ENCODE measurements around the gene OCLN. TPM values are rescaled to one million over a fixed set of nuclear protein-coding genes. Genes with fewer than 3 reads are reported as not detected.
"Not testable (repeated sequence)": the region's sequence is repeated elsewhere in the genome, so short reads cannot be mapped to it uniquely, and the experiment has no call there.

OCLN gene, protein sequence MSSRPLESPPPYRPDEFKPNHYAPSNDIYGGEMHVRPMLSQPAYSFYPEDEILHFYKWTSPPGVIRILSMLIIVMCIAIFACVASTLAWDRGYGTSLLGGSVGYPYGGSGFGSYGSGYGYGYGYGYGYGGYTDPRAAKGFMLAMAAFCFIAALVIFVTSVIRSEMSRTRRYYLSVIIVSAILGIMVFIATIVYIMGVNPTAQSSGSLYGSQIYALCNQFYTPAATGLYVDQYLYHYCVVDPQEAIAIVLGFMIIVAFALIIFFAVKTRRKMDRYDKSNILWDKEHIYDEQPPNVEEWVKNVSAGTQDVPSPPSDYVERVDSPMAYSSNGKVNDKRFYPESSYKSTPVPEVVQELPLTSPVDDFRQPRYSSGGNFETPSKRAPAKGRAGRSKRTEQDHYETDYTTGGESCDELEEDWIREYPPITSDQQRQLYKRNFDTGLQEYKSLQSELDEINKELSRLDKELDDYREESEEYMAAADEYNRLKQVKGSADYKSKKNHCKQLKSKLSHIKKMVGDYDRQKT
- 21.6 and 29.8 TPM in 2 replicates for total RNA-seq

DNA sequence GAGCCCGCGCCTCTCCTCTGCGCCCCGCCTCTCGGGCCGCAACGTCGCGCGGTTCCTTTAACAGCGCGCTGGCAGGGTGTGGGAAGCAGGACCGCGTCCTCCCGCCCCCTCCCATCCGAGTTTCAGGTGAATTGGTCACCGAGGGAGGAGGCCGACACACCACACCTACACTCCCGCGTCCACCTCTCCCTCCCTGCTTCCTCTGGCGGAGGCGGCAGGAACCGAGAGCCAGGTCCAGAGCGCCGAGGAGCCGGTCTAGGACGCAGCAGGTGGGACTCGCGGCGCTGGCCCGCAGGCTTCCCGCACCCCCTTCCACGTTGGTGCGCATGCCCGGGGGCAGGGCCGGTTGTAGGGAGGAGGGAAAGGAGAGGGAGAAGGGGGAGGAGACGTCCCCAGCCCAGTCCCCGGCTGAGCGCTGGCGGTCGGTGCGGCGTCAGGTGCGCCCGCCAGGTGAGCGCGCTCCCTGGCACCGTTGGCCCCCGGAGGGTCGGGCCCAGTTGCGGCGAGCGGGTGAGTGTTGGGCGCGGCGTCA, at the start of gene OCLN:
OCLN (plus strand) TSS at position 400 of the 532 bp plus-strand sequence. CDS start 11,455 bp downstream, outside the sequence.
- TF ChIP-seq, protein P1, sequence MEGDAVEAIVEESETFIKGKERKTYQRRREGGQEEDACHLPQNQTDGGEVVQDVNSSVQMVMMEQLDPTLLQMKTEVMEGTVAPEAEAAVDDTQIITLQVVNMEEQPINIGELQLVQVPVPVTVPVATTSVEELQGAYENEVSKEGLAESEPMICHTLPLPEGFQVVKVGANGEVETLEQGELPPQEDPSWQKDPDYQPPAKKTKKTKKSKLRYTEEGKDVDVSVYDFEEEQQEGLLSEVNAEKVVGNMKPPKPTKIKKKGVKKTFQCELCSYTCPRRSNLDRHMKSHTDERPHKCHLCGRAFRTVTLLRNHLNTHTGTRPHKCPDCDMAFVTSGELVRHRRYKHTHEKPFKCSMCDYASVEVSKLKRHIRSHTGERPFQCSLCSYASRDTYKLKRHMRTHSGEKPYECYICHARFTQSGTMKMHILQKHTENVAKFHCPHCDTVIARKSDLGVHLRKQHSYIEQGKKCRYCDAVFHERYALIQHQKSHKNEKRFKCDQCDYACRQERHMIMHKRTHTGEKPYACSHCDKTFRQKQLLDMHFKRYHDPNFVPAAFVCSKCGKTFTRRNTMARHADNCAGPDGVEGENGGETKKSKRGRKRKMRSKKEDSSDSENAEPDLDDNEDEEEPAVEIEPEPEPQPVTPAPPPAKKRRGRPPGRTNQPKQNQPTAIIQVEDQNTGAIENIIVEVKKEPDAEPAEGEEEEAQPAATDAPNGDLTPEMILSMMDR (conservative IDR thresholded peaks at IDR 0.05; ENCODE audit: low read depth, low read length) = no peak
- peak within 1 kb of the TSS; percentile 88 for H3K4me3 ChIP-seq (ENCODE audit: low read depth, low read length)
- no peak for DNase-seq (ENCODE audit: low read depth)

DNA sequence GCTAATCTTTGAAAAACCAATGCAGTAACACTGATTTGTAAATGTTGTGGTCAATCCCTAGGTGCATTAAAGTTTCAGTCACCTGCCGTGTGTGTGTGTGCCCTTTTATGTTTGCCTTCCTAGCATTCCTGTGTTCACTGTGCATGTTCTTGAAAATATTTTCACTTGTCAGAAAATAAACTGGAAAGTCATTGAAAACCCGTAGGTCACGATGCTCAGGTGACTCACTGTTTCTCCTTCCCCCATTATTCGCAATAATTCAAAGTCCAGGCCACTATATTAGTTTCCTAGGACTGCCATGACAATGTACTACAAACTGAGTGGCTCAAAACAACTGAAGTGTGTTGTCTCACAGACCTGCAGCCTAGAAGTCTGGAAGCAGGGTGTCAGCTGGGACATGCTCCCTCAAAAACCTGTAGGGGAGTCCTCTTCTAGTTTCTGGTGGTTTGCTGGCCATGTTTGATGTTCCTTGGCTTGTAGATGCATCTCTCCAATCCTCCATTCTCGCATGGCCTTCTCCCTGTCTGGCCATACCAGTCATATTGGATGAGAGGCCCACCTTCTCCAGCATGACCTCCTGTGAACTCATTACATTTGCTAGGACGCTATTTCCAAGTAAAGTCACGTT, 48.3 kb upstream of the OCLN start:
- H3K4me3 ChIP-seq (ENCODE audit: low read depth, low read length) = no peak overlapping the region
- DNase-seq (ENCODE audit: low read depth) = peak; percentile 84
- TF ChIP-seq, protein P1 (conservative IDR thresholded peaks at IDR 0.05; ENCODE audit: low read depth, low read length) = no peak

DNA sequence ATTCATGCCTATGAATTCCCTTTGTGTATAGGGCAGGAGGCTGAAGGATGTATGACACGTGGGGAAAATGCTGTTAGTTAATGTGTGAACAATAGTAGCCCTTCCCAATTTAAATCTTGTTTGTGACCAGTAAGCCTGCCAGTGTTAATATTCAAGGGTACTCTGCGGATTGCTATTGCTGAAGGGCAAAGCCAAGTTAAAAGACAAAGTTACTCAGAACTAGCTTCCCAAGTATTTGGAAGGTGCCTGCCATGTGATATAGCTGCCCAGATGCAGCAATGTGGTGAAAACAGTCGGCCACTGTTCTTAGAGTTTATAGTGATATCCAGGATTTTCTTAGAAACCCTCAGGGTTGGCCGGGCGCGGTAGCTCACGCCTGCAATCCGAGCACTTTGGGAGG, 43.1 kb upstream of the OCLN start:
- no peak overlapping the region for H3K4me3 ChIP-seq (ENCODE audit: low read depth, low read length)
- TF ChIP-seq, protein P1 (conservative IDR thresholded peaks at IDR 0.05; ENCODE audit: low read depth, low read length) = no peak
- DNase-seq (ENCODE audit: low read depth) = no peak

DNA sequence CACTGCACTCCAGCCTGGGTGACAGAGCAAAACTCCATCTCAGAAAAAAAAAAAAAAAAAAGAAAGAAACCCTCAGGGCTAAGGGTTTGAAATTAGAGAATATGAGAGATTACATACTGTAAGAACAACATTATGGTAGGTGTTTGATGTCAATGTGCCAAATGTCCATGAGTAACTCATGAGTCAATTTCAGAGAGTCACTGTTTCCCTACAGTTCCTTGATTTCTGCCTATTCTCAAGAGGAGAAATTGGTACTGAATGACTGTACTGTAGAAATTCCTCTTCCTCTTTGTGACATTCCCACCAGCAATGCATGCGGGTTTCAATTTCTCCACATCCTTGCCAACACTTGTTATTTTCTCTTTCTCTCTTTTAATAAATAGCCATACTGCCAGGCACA, 42.5 kb upstream of the OCLN start:
- TF ChIP-seq, protein P1 (conservative IDR thresholded peaks at IDR 0.05; ENCODE audit: low read depth, low read length) = no peak
- H3K4me3 ChIP-seq (ENCODE audit: low read depth, low read length) = no peak overlapping the region
- peak; percentile 63 for DNase-seq (ENCODE audit: low read depth)

DNA sequence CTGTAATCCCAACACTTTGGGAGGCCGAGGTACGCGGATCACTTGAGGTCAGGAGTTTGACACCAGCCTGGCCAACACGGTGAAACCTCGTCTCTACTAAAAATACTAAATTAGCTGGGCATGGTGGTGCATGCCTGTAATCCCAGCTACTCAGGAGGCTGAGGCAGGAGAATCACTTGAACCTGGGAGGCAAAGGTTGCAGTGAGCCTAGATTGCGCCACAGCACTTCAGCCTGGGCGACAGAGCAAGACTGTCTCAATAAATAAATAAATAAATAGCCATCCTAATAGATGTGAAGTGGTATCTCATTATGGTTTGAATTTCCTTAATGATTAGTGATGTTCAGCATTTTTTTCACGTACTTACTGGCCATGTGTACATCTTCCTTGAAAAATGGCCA, 42.1 kb upstream of the OCLN start:
- DNase-seq (ENCODE audit: low read depth); H3K4me3 ChIP-seq (ENCODE audit: low read depth, low read length): not testable (repeated sequence)

DNA sequence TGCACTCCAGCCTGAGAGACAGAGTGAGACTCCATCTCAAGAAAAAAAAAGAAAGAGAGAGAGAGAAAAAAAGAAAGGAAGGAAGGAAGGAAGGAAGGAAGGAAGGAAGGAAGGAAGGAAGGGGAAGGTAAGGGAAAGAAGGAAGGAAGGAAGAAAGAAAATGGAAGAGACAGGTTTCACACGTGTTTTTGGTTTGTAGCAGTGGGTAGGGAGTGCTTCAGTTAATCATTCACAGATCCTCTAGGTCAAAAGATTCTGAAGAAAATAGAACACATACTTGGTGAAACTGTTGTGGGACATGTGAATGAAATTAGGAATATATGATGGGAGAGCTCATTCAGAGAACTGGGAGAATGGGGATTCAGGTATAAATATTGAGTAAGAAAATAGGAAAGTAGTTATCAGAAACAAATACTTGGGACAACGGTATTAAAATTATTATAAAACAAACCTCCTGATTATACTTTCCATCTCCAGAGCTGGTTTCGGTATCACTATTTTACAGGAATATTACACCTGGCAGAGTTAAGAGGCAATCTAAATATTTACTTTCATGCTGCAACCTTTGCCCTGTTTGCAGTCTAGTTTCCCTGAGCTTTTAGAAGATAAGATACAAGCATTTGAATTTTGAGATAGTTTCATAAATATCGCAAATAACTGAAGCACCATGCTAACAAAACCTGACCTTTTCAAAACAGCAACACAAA, 40.5 kb upstream of the OCLN start:
- TF ChIP-seq, protein P1 (conservative IDR thresholded peaks at IDR 0.05; ENCODE audit: low read depth, low read length) = no peak
- no peak for DNase-seq (ENCODE audit: low read depth)
- no peak overlapping the region for H3K4me3 ChIP-seq (ENCODE audit: low read depth, low read length)

DNA sequence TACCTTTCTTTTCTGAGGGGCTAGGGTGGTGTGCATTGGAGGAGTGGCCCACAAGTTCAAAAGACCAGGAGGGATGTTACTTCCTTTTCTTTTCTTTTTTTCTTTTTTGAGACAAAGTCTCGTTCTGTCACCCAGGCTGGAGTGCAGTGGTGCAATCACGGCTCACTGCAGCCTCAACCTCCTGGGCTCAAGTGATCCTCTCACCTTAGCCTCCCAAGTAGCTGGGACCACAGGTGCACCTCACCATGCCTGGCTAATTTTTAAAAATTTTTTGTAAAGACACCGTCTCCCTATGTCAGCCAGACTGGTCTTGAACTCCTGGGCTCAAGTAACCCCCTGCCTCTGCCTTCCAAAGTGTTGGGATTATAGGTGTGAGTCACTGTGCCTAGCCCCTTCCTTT, 39.1 kb upstream of the OCLN start:
- H3K4me3 ChIP-seq (ENCODE audit: low read depth, low read length); DNase-seq (ENCODE audit: low read depth): not testable (repeated sequence)
